Type B pancreatic cell (in vitro differentiated cells): Measurements from ENCODE around the gene RAD51. TPM values are rescaled to one million over a fixed set of nuclear protein-coding genes. Genes with fewer than 3 reads are reported as not detected.

ENCODE experiments used
- DNase-seq: peaks from one replicate; pipeline ENCODE4 v3.0.0; 2021; ENCODE audit warnings: mixed read lengths; ENCODE audit not compliant: unreplicated experiment; ENCODE audit errors: extremely low spot score
- H3K27ac Mint-ChIP-seq: 2 replicates; pipeline ENCODE4 v1.8.0; 2021; ENCODE audit warnings: mild to moderate bottlenecking, mixed read lengths
- H3K27me3 Mint-ChIP-seq: 2 replicates; pipeline ENCODE4 v1.8.0; 2021; ENCODE audit warnings: mixed read lengths
- H3K36me3 Mint-ChIP-seq: 2 replicates; pipeline ENCODE4 v1.8.0; 2021; ENCODE audit warnings: mixed read lengths
- H3K4me1 Mint-ChIP-seq: one replicate; pipeline ENCODE4 v1.8.0; 2021; ENCODE audit warnings: mixed read lengths; ENCODE audit not compliant: unreplicated experiment
- H3K4me3 Mint-ChIP-seq: 2 replicates; pipeline ENCODE4 v1.8.0; 2021; ENCODE audit warnings: mild to moderate bottlenecking, mixed read lengths
- H3K9me3 Mint-ChIP-seq: 2 replicates; pipeline ENCODE4 v1.8.0; 2021; ENCODE audit warnings: mixed read lengths
- total RNA-seq: library from RNA; stranded (reverse); gene quantifications from 2 replicates; pipeline ENCODE4 v1.2.1, GENCODE V29; 2021; ENCODE audit warnings: low replicate concordance
- TF ChIP-seq, protein P1 (sequence below): fragments of 200-600 bp; sonication (generic); conservative IDR thresholded peaks from 2 replicates; pipeline ENCODE4 v1.5.0; 2021; ENCODE audit warnings: antibody characterized with exemption, mild to moderate bottlenecking

Gene RAD51
- total RNA-seq, 1 donor from 2014 or later, result 20.5 TPM

DNA sequence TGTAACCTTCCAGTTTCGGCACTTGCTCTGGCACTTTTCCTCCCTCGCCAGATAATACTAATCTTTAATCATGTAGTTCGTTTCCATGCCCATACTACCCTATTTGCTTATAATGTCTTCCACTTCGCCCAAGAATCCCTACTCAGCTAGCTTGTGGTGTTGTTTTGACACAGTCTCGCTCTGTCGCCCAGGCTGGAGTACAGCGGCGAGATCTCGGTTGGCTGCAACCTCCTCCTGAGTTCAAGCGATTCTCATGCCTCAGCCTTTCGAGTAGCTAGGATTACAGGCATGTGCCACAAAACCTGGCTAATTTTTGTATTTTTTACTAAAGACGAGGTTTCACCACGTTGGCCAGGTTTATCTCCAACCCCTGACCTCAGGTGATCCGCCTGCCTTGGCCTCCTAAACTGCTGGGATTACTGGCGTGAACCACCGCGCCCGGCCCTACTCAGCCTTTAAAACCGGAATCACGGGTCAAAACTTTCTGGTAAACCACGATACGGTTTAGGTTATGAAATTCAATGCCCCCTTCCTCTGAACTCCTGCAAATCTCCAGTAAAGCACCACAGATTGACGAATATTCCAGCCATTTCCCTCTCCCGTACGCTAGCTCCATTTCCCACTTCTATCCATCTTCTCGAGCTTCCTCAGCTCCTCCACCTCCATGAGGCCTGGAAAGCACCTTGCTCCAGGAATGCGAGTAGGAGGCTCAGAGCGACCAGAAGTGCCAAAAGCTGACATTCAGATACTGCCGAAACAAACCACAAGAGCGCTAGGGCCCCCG is 878 bp upstream of the RAD51 start:
- Mint-ChIP-seq H3K27me3 (no peaks in the 10 kb centered on the region), H3K27ac (peak overlapping the region; percentile 92), H3K4me3 (peak overlapping the region; percentile 99), H3K36me3 (peaks cover 4% of the 10 kb centered on the region), H3K9me3 (no peaks in the 10 kb centered on the region), H3K4me1 (peaks cover 18% of the 10 kb centered on the region)
- TF ChIP-seq, protein P1, sequence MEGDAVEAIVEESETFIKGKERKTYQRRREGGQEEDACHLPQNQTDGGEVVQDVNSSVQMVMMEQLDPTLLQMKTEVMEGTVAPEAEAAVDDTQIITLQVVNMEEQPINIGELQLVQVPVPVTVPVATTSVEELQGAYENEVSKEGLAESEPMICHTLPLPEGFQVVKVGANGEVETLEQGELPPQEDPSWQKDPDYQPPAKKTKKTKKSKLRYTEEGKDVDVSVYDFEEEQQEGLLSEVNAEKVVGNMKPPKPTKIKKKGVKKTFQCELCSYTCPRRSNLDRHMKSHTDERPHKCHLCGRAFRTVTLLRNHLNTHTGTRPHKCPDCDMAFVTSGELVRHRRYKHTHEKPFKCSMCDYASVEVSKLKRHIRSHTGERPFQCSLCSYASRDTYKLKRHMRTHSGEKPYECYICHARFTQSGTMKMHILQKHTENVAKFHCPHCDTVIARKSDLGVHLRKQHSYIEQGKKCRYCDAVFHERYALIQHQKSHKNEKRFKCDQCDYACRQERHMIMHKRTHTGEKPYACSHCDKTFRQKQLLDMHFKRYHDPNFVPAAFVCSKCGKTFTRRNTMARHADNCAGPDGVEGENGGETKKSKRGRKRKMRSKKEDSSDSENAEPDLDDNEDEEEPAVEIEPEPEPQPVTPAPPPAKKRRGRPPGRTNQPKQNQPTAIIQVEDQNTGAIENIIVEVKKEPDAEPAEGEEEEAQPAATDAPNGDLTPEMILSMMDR, result peak; percentile 33
- DNase-seq, result no peak

DNA sequence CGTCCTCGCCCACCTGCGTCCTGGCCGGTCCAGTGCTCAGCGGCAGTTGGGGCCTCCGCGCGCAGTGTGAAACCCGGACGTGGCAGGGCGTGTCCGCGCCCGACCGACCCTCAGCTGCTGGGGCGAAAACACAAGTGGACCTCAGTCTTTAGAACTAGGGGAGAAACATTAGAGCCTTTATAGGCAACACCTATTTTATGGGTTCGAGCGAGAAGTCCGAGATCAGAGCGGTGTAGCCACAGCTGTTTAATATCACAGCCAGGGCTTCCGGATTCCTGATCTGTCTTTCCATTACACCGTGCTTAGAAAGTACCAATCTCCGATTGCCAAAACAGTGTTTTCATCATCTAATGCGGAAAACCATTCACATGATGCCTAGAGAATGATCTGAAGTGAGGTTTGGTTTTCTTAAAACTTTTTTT is 506 bp downstream of the RAD51 start:
- no peak for DNase-seq
- TF ChIP-seq, protein P1, result no peak
- peaks cover 4% of the 10 kb centered on the region for H3K36me3 Mint-ChIP-seq
- peak overlapping the region; percentile 92 for H3K27ac Mint-ChIP-seq
- peaks cover 18% of the 10 kb centered on the region for H3K4me1 Mint-ChIP-seq
- H3K9me3 Mint-ChIP-seq, result no peaks in the 10 kb centered on the region
- peak overlapping the region; percentile 99 for H3K4me3 Mint-ChIP-seq
- no peaks in the 10 kb centered on the region for H3K27me3 Mint-ChIP-seq

DNA sequence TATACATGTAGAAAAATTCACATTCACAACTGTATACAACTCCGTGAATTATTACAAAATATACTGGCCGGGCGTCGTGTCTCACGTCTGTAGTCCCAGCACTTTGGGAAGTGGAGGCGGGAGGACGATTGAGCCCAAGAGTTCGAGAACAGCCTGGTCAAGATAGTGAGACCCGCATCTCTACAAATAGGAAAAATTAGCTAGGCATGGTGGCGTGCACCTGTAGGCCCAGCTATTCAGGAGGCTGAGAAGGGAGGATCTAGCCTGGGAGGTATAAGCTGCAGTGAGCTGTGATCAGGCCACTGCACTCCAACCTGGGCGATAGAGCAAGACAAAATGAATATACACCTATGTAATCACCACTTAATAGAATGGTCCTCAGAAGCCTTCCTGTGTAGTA is 1.3 kb downstream of the RAD51 start:
- Mint-ChIP-seq H3K27ac (peak overlapping the region; percentile 79), H3K4me3 (peak overlapping the region; percentile 99), H3K9me3 (no peaks in the 10 kb centered on the region), H3K27me3 (no peaks in the 10 kb centered on the region), H3K4me1 (peaks cover 18% of the 10 kb centered on the region), H3K36me3 (peaks cover 4% of the 10 kb centered on the region)
- TF ChIP-seq, protein P1, result no peak
- no peak for DNase-seq

DNA sequence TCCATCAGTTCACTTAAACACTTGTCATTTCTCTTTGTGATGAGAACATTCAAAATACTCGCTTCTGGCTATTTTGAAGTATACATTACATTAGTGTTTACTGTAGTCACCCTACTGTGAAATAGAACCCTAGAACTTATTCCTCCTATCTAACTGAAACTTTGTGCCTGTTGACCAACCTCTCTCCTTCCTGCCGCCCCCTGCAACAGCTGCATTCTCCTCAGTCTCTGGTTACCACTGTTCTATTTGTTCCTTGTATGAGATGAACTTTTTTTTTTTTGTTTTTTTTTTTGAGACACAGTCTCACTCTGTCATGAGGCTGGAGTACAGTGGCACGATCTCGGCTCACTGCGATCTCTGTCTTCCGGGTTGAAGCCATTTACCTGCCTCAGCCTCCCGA is 2.9 kb downstream of the RAD51 start:
- Mint-ChIP-seq H3K4me3 (peak overlapping the region; percentile 39), H3K4me1 (peaks cover 18% of the 10 kb centered on the region), H3K27ac (no peak overlapping the region), H3K36me3 (peaks cover 8% of the 10 kb centered on the region), H3K27me3 (no peaks in the 10 kb centered on the region), H3K9me3 (no peaks in the 10 kb centered on the region)
- no peak for DNase-seq
- TF ChIP-seq, protein P1, result no peak

DNA sequence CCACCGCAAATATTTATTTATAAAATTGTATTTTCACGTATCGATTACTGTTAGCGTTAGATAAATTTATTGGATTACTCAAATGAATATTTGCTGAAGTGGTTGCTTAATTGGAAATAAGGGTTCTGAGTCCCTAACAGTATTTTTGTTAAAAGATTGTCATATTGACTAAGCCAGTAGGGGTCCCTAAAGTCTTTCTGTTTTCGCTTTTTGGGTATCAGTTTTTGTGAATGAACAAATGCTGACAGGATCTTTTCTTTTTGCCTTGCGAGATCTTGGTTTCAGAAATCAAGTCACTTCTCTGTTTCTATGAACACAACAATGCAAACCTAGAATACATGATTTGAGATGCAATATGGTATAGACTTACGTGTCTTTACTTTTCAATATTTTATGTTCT is 7.1 kb downstream of the RAD51 start:
- no peak for DNase-seq
- H3K9me3 Mint-ChIP-seq, result no peaks in the 10 kb centered on the region
- no peaks in the 10 kb centered on the region for H3K27me3 Mint-ChIP-seq
- peaks cover 7% of the 10 kb centered on the region for H3K36me3 Mint-ChIP-seq
- TF ChIP-seq, protein P1, result peak; percentile 52
- no peak overlapping the region for H3K4me3 Mint-ChIP-seq
- no peaks in the 10 kb centered on the region for H3K4me1 Mint-ChIP-seq
- H3K27ac Mint-ChIP-seq, result no peak overlapping the region
